ENCODE measurements around the gene CFTR. TPM values are rescaled to one million over a fixed set of nuclear protein-coding genes. Genes with fewer than 3 reads are reported as not detected.

CFTR gene
- total RNA-seq, 2 donors from 2014 or later = 2.0 to 3.5 TPM

GRCh38 chr7:117485118-117485620 is 5.3 kb downstream of the CFTR start:
- no peaks in the 10 kb centered on the region for H3K36me3 Mint-ChIP-seq (ENCODE audit: low read depth)
- peaks cover 9% of the 10 kb centered on the region for H3K27me3 ChIP-seq (ENCODE audit: control insufficient read depth, insufficient read depth, low read length, poor library complexity, severe bottlenecking)
- WGBS, 2 experiments (ENCODE audit: insufficient coverage in 1 of 2, insufficient read length in 1 of 2) = 20 to 44% methylated on average over 1 to 2 of the region's 2 CpGs
- H3K27me3 Mint-ChIP-seq (ENCODE audit: insufficient read depth) = peaks cover 14% of the 10 kb centered on the region
- H3K4me1 ChIP-seq (ENCODE audit: control insufficient read depth, insufficient read depth, low read length) = peaks cover 6% of the 10 kb centered on the region
- H3K4me3 Mint-ChIP-seq = no peak overlapping the region
- H3K9ac ChIP-seq (ENCODE audit: extremely low read depth, low read length, poor library complexity, severe bottlenecking) = no peak overlapping the region
- no peaks in the 10 kb centered on the region for H3K9me3 Mint-ChIP-seq
- H3K4me3 ChIP-seq (ENCODE audit: low read length) = no peak overlapping the region
- H3K9me3 ChIP-seq (ENCODE audit: control insufficient read depth, low read length) = no peaks in the 10 kb centered on the region
- H3K27ac Mint-ChIP-seq = no peak overlapping the region
- no peaks in the 10 kb centered on the region for H3K36me3 ChIP-seq (ENCODE audit: control insufficient read depth, insufficient read depth, low read length)
- no peak overlapping the region for H3K27ac ChIP-seq (ENCODE audit: low read depth, low read length)
- no peak for TF ChIP-seq CTCF (conservative IDR thresholded peaks at IDR 0.05)
- DNase-seq = no peak
- peaks cover 6% of the 10 kb centered on the region for H3K4me1 Mint-ChIP-seq

GRCh38 chr7:117489016-117489415 is 9.2 kb downstream of the CFTR start:
- Histone ChIP-seq H3K27me3 (ENCODE audit: control insufficient read depth, insufficient read depth, low read length, poor library complexity, severe bottlenecking) (no peaks in the 10 kb centered on the region), H3K36me3 (ENCODE audit: control insufficient read depth, insufficient read depth, low read length) (no peaks in the 10 kb centered on the region), H3K9me3 (ENCODE audit: control insufficient read depth, low read length) (no peaks in the 10 kb centered on the region), H3K4me1 (ENCODE audit: control insufficient read depth, insufficient read depth, low read length) (peaks cover 6% of the 10 kb centered on the region), H3K4me3 (ENCODE audit: low read length) (no peak overlapping the region), H3K9ac (ENCODE audit: extremely low read depth, low read length, poor library complexity, severe bottlenecking) (no peak overlapping the region), H3K27ac (ENCODE audit: low read depth, low read length) (no peak overlapping the region)
- Mint-ChIP-seq H3K9me3 (no peaks in the 10 kb centered on the region), H3K27ac (no peak overlapping the region), H3K36me3 (ENCODE audit: low read depth) (no peaks in the 10 kb centered on the region), H3K27me3 (ENCODE audit: insufficient read depth) (no peaks in the 10 kb centered on the region), H3K4me3 (no peak overlapping the region), H3K4me1 (peaks cover 6% of the 10 kb centered on the region)
- no peak for TF ChIP-seq CTCF (conservative IDR thresholded peaks at IDR 0.05)
- WGBS, 2 experiments (ENCODE audit: insufficient coverage in 1 of 2, insufficient read length in 1 of 2) = 92 to 100% methylated on average over 3 of the region's 3 CpGs
- no peak for DNase-seq

- no peak overlapping the region for H3K4me3 Mint-ChIP-seq
- no peaks in the 10 kb centered on the region for H3K36me3 ChIP-seq (ENCODE audit: control insufficient read depth, insufficient read depth, low read length)
- H3K4me1 Mint-ChIP-seq = peaks cover 6% of the 10 kb centered on the region
Measured at GRCh38 chr7:117489430-117489829, 9.6 kb downstream of the CFTR start.

More at GRCh38 chr7:117489430-117489829, 9.6 kb downstream of the CFTR start:
- TF ChIP-seq CTCF (conservative IDR thresholded peaks at IDR 0.05) = no peak
- no peaks in the 10 kb centered on the region for H3K36me3 Mint-ChIP-seq (ENCODE audit: low read depth)
- H3K27me3 Mint-ChIP-seq (ENCODE audit: insufficient read depth) = no peaks in the 10 kb centered on the region
- no peaks in the 10 kb centered on the region for H3K9me3 ChIP-seq (ENCODE audit: control insufficient read depth, low read length)
- H3K27ac Mint-ChIP-seq = no peak overlapping the region
- no peaks in the 10 kb centered on the region for H3K9me3 Mint-ChIP-seq
- H3K9ac ChIP-seq (ENCODE audit: extremely low read depth, low read length, poor library complexity, severe bottlenecking) = no peak overlapping the region
- H3K27me3 ChIP-seq (ENCODE audit: control insufficient read depth, insufficient read depth, low read length, poor library complexity, severe bottlenecking) = no peaks in the 10 kb centered on the region
- no peak overlapping the region for H3K27ac ChIP-seq (ENCODE audit: low read depth, low read length)
- 83% methylated on average over 1 of the region's 2 CpGs; no CpG with 5 or more reads in 1 of the 2 experiments for WGBS, 2 experiments (ENCODE audit: insufficient coverage in 1 of 2, insufficient read length in 1 of 2)
- H3K4me3 ChIP-seq (ENCODE audit: low read length) = no peak overlapping the region
- DNase-seq = no peak
- H3K4me1 ChIP-seq (ENCODE audit: control insufficient read depth, insufficient read depth, low read length) = peaks cover 6% of the 10 kb centered on the region
